Raji (cell line): Measurements from ENCODE around the gene PSMC3.

Experiments
- POLR2A ChIP-seq: IDR thresholded peaks from 2 replicates; pipeline ENCODE4 v1.6.1; 2011; ENCODE audit warnings: low read depth, low read length, control low read depth; ENCODE audit not compliant: insufficient read depth

The PSMC3 gene

GRCh38 chr11:47379317-47379716 is 46.9 kb downstream of the PSMC3 start:
- no peak for TF ChIP-seq POLR2A

- TF ChIP-seq POLR2A = no peak
These were observed 47.4 kb downstream of the PSMC3 start for GRCh38 chr11:47378836-47379170.

GRCh38 chr11:47378010-47378835 is 48.0 kb downstream of the PSMC3 start, which contains the start of gene SPI1:
TSS of gene SPI1 (minus strand) at chr11:47378547. CDS start at chr11:47378353, 194 bp downstream.
- peak; percentile 80 for TF ChIP-seq POLR2A

- TF ChIP-seq POLR2A = no peak
These were observed 48.6 kb downstream of the PSMC3 start for GRCh38 chr11:47377571-47378009.

- no peak for TF ChIP-seq POLR2A
These were observed 49.5 kb downstream of the PSMC3 start for GRCh38 chr11:47376525-47377371.

- no peak for TF ChIP-seq POLR2A
These were observed 50.1 kb downstream of the PSMC3 start for GRCh38 chr11:47376107-47376524.

GRCh38 chr11:47375546-47376085 is 50.6 kb downstream of the PSMC3 start:
- no peak for TF ChIP-seq POLR2A

- no peak for TF ChIP-seq POLR2A
These were observed 51.2 kb downstream of the PSMC3 start for GRCh38 chr11:47375020-47375419.

- TF ChIP-seq POLR2A = no peak
These were observed 51.6 kb downstream of the PSMC3 start for GRCh38 chr11:47374720-47375019.

GRCh38 chr11:47373876-47374719 is 52.1 kb downstream of the PSMC3 start:
- TF ChIP-seq POLR2A = no peak

- no peak for TF ChIP-seq POLR2A
These were observed 53.8 kb downstream of the PSMC3 start for GRCh38 chr11:47372422-47372821.

GRCh38 chr11:47369676-47370075 is 56.6 kb downstream of the PSMC3 start:
- TF ChIP-seq POLR2A = no peak
